GM12878 (cell line): ENCODE data around the gene ATF6. TPM values are rescaled to one million over a fixed set of nuclear protein-coding genes. Genes with fewer than 3 reads are reported as not detected.

Experiments used
- ATAC-seq: fragments of 200-7000 bp; cut with Tn5 transposase; 3 replicates; pipeline ENCODE4 v1.9.1; 2020; ENCODE audit warnings: mild to moderate bottlenecking, moderate library complexity
- BruUV-seq: library from RNA; stranded (reverse); fragments of 400-500 nt; replicated peaks from 2 replicates; lab custom pipeline; 2021; lab: Mats Ljungman, UMichigan
- CTCF ChIA-PET: fragments of 300-600 bp; sonication (Branson Sonifier 250); formaldehyde crosslinking; extraction: SDS; loops from one replicate; lab custom pipeline; 2021; ENCODE audit warnings: inconsistent platforms; lab: Yijun Ruan, JAX
- POLR2A ChIA-PET: fragments of 350-600 bp; formaldehyde crosslinking; extraction: SDS; loops from one replicate; lab custom pipeline; 2021; ENCODE audit warnings: inconsistent platforms; lab: Charles Lee
- RAD21 ChIA-PET: fragments of 300-600 bp; sonication (Branson Sonifier 250); formaldehyde crosslinking; loops from one replicate; lab custom pipeline; 2023; ENCODE audit warnings: antibody characterized with exemption; ENCODE audit not compliant: unreplicated experiment; lab: Charles Lee
- SMC1A ChIA-PET: fragments of 300-600 bp; sonication (Branson Sonifier 250); formaldehyde crosslinking; loops from one replicate; lab custom pipeline; 2023; ENCODE audit not compliant: unreplicated experiment, uncharacterized antibody; lab: Charles Lee
- DNase-seq: peaks from one replicate; pipeline ENCODE4 v3.0.0-alpha.2; 2011; ENCODE audit warnings: low read depth, low spot score
- FAIRE-seq: peaks from 3 replicates; lab custom pipeline; 2011; peaks lifted over from hg19 to GRCh38; lab: Jason Lieb, UNC
- H2AFZ ChIP-seq: 2 replicates; pipeline ENCODE4 v1.6.0; 2011; ENCODE audit warnings: low read depth, low read length, control low read depth; ENCODE audit not compliant: control insufficient read depth
- H3K27ac ChIP-seq: 2 replicates; pipeline ENCODE4 v1.5.1; 2011; ENCODE audit warnings: control low read depth; ENCODE audit not compliant: control insufficient read depth, insufficient read depth
- H3K27me3 ChIP-seq, 2 experiments: replicated peaks in 1 of 2; 2 replicates each; pipeline versions ENCODE4 v1.6.0 to v1.6.1; 2011; ENCODE audit warnings: low read length in 1 of 2; ENCODE audit not compliant: control insufficient read depth in 2 of 2, insufficient read depth in 2 of 2
- H3K36me3 ChIP-seq, 2 experiments: 2 replicates each; pipeline ENCODE4 v1.5.1; 2011; ENCODE audit warnings: low read length in 1 of 2; ENCODE audit not compliant: control insufficient read depth in 2 of 2, insufficient read depth in 2 of 2
- H3K4me1 ChIP-seq: 2 replicates; pipeline ENCODE4 v1.6.1; 2011; ENCODE audit warnings: mild to moderate bottlenecking, low read length, moderate library complexity, mixed read lengths; ENCODE audit not compliant: control insufficient read depth, insufficient read depth
- H3K4me2 ChIP-seq: 2 replicates; pipeline ENCODE4 v1.6.0; 2011; ENCODE audit warnings: control low read depth; ENCODE audit not compliant: control insufficient read depth, insufficient read depth
- H3K4me3 ChIP-seq: fragments of 200-600 bp; sonication (generic); 2 replicates; pipeline ENCODE4 v1.5.1; 2016
- H3K79me2 ChIP-seq: 2 replicates; pipeline ENCODE4 v1.6.0; 2011; ENCODE audit warnings: low read length; ENCODE audit not compliant: control insufficient read depth, insufficient read depth
- H3K9ac ChIP-seq: 2 replicates; pipeline ENCODE4 v1.8.0; 2011; ENCODE audit warnings: low read length, control low read depth, mixed read lengths; ENCODE audit not compliant: control insufficient read depth, insufficient read depth
- H3K9me3 ChIP-seq: replicated peaks from 3 replicates; pipeline ENCODE4 v1.5.1; 2011; ENCODE audit warnings: mild to moderate bottlenecking, low read length; ENCODE audit not compliant: control insufficient read depth, insufficient read depth
- H4K20me1 ChIP-seq: 2 replicates; pipeline ENCODE4 v1.6.0; 2011; ENCODE audit not compliant: control insufficient read depth, insufficient read depth
- BCLAF1 ChIP-seq: fragments of 450-650 bp; IDR thresholded peaks from 2 replicates; pipeline ENCODE4 v1.6.1; 2017; ENCODE audit warnings: antibody characterized with exemption, mild to moderate bottlenecking, moderate library complexity
- BRCA1 ChIP-seq: IDR thresholded peaks from 2 replicates; pipeline ENCODE4 v1.6.1; 2011; ENCODE audit warnings: low read depth, low read length, improper control_type of control experiment
- CBX5 ChIP-seq: sonication (generic); IDR thresholded peaks from 2 replicates; pipeline ENCODE4 v1.6.1; 2016; ENCODE audit warnings: low read depth, moderate library complexity, mild to moderate bottlenecking, inconsistent platforms
- DPF2 ChIP-seq: fragments of 450-650 bp; IDR thresholded peaks from 2 replicates; pipeline ENCODE4 v1.6.1; 2017; ENCODE audit warnings: mild to moderate bottlenecking
- HDAC6 ChIP-seq: fragments of 200-600 bp; sonication (generic); IDR thresholded peaks from one replicate; pipeline ENCODE4 v1.8.0; 2017; ENCODE audit warnings: antibody characterized with exemption; ENCODE audit not compliant: unreplicated experiment
- RBBP5 ChIP-seq: fragments of 200-600 bp; sonication (generic); conservative IDR thresholded peaks from 2 replicates; pipeline ENCODE4 v1.6.1; 2016
- ZNF217 ChIP-seq: fragments of 450-650 bp; IDR thresholded peaks from 2 replicates; pipeline ENCODE4 v1.6.1; 2017; ENCODE audit warnings: antibody characterized with exemption, mild to moderate bottlenecking
- ZNF592 ChIP-seq: fragments of 450-650 bp; IDR thresholded peaks from 2 replicates; pipeline ENCODE4 v1.6.1; 2017; ENCODE audit warnings: mild to moderate bottlenecking, moderate library complexity
- ZZZ3 ChIP-seq: IDR thresholded peaks from 2 replicates; pipeline ENCODE4 v1.6.1; 2011; ENCODE audit warnings: low read depth; ENCODE audit not compliant: control insufficient read depth, insufficient read length
- WGBS: methylation state at CpG from one replicate; pipeline ENCODE4 v1.1.6; 2016; ENCODE audit warnings: low lambda C conversion rate; ENCODE audit not compliant: insufficient replicate concordance, insufficient coverage; ENCODE audit errors: missing lambda C conversion rate; 5-methylcytosine and 5-hydroxymethylcytosine counted together
- in situ Hi-C: fragments of 300-500 bp; cut with MboI; formaldehyde crosslinking; loops from 9 replicates; pipeline ENCODE4 v1.14.3; 2018; ENCODE audit warnings: mixed read lengths
- intact Hi-C: fragments of 100-400 bp; cut with micrococcal nuclease; formaldehyde crosslinking; loops from one replicate; pipeline ENCODE4 v1.14.2; 2022; ENCODE audit not compliant: unreplicated experiment
- polyA plus RNA-seq, 11 experiments: library from polyadenylated mRNA; depleted of rRNA in 4 of 11; unstranded in 6 of 11; stranded (reverse) in 5 of 11; fragments of >200 nt; fragmentation: Nextera tagmentation in 4 of 11; fragmentation: Illumina TruSeq in 1 of 11; extraction: Ambion mirVana in 4 of 11; extraction: Trizol in 1 of 11; gene quantifications; 1 replicate in 1 of 11; 2 replicates in 10 of 11; pipeline versions ENCODE4 v1.2.1 to v1.2.3, GENCODE V29; 2011 to 2016; ENCODE audit warnings: inconsistent platforms in 2 of 11, missing spikeins in 2 of 11, low read depth in 1 of 11
- total RNA-seq, 4 experiments: library from RNA; depleted of rRNA in 3 of 4; stranded (reverse); fragments of >200 nt in 3 of 4; fragmentation: Illumina TruSeq in 1 of 4; extraction: Trizol in 1 of 4; gene quantifications; 2 replicates each; pipeline versions ENCODE4 v1.2.1 to v1.2.3, GENCODE V29; 2013 to 2021
- TF ChIP-seq, protein P1 (sequence below): fragments of 450-650 bp; formaldehyde crosslinking; IDR thresholded peaks from 2 replicates; pipeline ENCODE4 v1.4.0; 2022; ENCODE audit warnings: mild to moderate bottlenecking, moderate library complexity

Gene ATF6
- total and polyA plus RNA-seq, 10 of the 15 experiments (the other 5 are each of a cell fraction or from before 2014, with no cell fraction given): 7.8 to 24.3 (median 14.7) TPM

- no peaks in the 10 kb centered on the region for H3K4me1 ChIP-seq
- H3K4me3 ChIP-seq: no peak overlapping the region
- ChIA-PET POLR2A (no interaction called here), RAD21 (no interaction called here), CTCF (interaction anchor here (1.9 kb wide), 1 partner anchor 56 kb away, joined by 6 read pairs; no protein-coding TSS in a partner anchor), SMC1A (interaction anchor here (1.0 kb wide), 1 partner anchor 19 kb away, joined by 4 read pairs; no protein-coding TSS in a partner anchor)
- no peaks in the 10 kb centered on the region for H3K9me3 ChIP-seq
- BruUV-seq: no TSS peak
- H3K4me2 ChIP-seq: no peak overlapping the region
- H3K9ac ChIP-seq: no peak overlapping the region
- peaks cover 0 to 4% of the 10 kb centered on the region in 2 experiments; a peak in 2 of 4 replicates for H3K27me3 ChIP-seq
- in situ Hi-C loops (no loop called here), intact Hi-C loops (no loop called here)
- no peak for DNase-seq
- ATAC-seq: no peak
- FAIRE-seq: no peak
- no peaks in the 10 kb centered on the region for H4K20me1 ChIP-seq
- 21% methylated on average over 8 of the region's 8 CpGs for WGBS
- TF ChIP-seq CBX5 (no peak), ZNF592 (no peak), ZNF217 (no peak), BCLAF1 (no peak), DPF2 (no peak), ZZZ3 (no peak), HDAC6 (no peak), BRCA1 (no peak), RBBP5 (no peak)
- TF ChIP-seq, protein P1, sequence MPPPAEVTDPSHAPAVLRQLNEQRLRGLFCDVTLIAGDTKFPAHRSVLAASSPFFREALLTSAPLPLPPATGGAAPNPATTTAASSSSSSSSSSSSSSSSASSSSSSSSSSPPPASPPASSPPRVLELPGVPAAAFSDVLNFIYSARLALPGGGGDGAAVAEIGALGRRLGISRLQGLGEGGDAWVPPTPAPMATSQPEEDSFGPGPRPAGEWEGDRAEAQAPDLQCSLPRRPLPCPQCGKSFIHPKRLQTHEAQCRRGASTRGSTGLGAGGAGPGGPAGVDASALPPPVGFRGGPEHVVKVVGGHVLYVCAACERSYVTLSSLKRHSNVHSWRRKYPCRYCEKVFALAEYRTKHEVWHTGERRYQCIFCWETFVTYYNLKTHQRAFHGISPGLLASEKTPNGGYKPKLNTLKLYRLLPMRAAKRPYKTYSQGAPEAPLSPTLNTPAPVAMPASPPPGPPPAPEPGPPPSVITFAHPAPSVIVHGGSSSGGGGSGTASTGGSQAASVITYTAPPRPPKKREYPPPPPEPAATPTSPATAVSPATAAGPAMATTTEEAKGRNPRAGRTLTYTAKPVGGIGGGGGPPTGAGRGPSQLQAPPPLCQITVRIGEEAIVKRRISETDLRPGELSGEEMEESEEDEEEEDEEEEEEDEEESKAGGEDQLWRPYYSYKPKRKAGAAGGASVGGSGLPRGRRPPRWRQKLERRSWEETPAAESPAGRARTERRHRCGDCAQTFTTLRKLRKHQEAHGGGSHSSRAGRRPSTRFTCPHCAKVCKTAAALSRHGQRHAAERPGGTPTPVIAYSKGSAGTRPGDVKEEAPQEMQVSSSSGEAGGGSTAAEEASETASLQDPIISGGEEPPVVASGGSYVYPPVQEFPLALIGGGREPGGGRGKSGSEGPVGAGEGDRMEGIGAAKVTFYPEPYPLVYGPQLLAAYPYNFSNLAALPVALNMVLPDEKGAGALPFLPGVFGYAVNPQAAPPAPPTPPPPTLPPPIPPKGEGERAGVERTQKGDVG: no peak
- no peaks in the 10 kb centered on the region for H3K79me2 ChIP-seq
- H2AFZ ChIP-seq: no peak overlapping the region
- no peaks in the 10 kb centered on the region for H3K36me3 ChIP-seq
- no peak overlapping the region for H3K27ac ChIP-seq
These were observed 215.0 kb downstream of the ATF6 start for GRCh38 chr1:161981126-161981525.
